K562 treated with DMSO at 1 percent for 12 hours (cell line): Measurements from ENCODE around the gene DEUP1. TPM values are rescaled to one million over a fixed set of nuclear protein-coding genes. Genes with fewer than 3 reads are reported as not detected.

ENCODE experiments used
- total RNA-seq: library from RNA; unstranded; fragments of 300-600 nt; gene quantifications from 2 replicates; pipeline ENCODE4 v1.2.3, GENCODE V29; 2022; ENCODE audit not compliant: insufficient read depth

DEUP1 gene
- 3.9 and 7.5 TPM in 2 replicates for total RNA-seq

GRCh38 chr11:93330446-93330984 is at the start of gene DEUP1:
Gene DEUP1, plus strand, starts transcription at chr11:93330742. Its CDS starts 1,518 bp downstream, at chr11:93332260.

Other genes starting within 250 kb of the DEUP1 start
- 3.3 and 5.7 TPM in 2 replicates for gene SLC36A4, start 132.8 kb upstream of the DEUP1 start, total RNA-seq
- 47.2 and 48.5 TPM in 2 replicates for gene SMCO4, start 212.6 kb downstream of the DEUP1 start, total RNA-seq